HG03066 (cell line): ENCODE results near the gene EML6.

Experiments
- ATAC-seq: cut with Tn5 transposase; IDR thresholded peaks from one replicate; pipeline ENCODE4 v1.9.1; 2021; ENCODE audit warnings: low read depth; ENCODE audit not compliant: unreplicated experiment

The EML6 gene

GRCh38 chr2:54704688-54705605, 18.5 kb upstream of the EML6 start:
- ATAC-seq: no peak

GRCh38 chr2:54706622-54707021, 16.8 kb upstream of the EML6 start:
- ATAC-seq: no peak

GRCh38 chr2:54708584-54709335, 14.7 kb upstream of the EML6 start:
- ATAC-seq: no peak

DNA sequence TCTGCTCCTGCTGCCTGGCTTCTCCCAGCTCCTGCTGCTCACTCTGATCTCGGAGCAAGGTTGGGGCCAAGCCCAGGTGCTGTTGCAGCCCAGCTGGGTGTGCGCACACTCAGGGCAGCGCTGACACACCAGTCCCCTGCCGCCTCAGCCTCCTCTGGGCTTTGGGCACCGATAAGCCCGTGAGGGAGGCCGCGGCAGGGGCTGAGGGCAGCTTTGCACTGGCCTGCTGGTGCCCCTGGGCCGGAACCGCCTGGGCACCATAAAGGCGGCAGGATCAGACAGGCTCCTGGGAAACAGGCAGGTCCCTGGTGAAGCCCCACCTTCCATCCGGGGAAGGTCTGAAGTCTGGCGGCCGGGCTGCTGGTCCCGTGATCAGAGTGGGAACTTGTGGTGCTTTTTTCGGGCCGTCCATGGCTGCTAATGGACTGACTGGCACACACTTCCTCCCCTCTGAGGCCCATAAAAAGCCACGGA, 14.1 kb upstream of the EML6 start:
- ATAC-seq: no peak

- ATAC-seq: no peak
Observed at GRCh38 chr2:54710216-54710615, 13.2 kb upstream of the EML6 start.

DNA sequence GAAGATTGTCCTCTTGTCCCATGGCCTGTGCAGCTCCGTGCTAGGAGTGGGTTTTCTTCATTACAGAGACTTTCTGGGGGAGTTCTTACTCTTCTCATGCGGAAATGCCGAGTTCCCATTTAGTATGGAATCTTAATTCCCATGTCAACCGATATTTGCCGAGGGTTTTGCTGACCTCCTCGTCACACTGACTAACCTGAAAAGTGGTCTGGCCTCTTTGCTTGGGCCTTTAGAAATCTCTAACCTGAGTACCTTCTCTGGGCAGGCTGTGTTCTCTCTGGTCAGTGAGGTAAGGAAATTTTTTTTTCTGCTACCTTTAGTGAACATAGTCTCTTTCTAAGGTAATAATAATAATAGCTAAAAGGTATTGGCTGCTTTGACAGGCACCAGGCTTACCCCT, 10.9 kb upstream of the EML6 start:
- ATAC-seq: no peak

GRCh38 chr2:54714996-54715395, 8.5 kb upstream of the EML6 start:
- ATAC-seq: no peak

GRCh38 chr2:54716375-54716774, 7.1 kb upstream of the EML6 start:
- ATAC-seq: no peak

GRCh38 chr2:54720563-54720962, 2.9 kb upstream of the EML6 start:
- ATAC-seq: no peak

GRCh38 chr2:54722641-54723040, 821 bp upstream of the EML6 start:
- no peak for ATAC-seq

GRCh38 chr2:54723996-54724559, 616 bp downstream of the EML6 start:
- no peak for ATAC-seq

GRCh38 chr2:54724560-54725342, 1.3 kb downstream of the EML6 start:
- no peak for ATAC-seq

DNA sequence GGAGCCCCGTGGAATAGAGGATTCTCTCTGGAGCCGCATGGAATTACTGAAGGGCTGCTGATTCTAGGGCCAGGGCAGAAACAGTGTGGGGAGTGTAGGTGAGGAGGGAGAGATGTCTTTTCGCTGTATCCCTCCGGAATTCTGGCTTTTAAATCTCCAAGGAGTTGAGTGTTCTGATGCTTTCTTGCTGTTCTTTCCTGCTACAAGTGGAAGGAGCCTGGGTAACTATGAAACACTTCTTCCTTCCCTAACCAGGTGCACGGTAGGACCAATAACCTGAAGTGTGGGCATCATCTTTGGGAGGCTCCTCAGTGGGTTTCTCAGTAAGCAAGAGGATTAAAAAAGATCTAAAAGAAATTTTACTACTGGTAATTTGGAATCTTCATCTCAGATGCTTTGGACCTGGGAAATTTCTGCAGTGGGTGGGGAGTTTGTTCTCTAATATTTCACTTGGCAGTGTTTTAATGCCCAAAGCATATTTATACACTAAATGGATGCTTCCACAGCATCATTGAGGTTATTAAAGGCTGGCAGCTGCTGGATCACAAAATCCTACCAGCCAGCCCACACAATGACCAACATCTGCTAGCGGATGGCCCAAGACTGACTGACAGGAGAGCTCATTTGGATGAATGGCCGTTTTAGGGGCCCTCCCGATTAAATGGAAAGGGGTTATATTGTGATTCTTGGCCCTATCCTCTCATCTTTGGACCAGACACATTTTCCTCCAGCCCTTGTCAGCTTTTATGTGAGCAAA, 2.1 kb downstream of the EML6 start:
- ATAC-seq: no peak

- ATAC-seq: no peak
Observed at GRCh38 chr2:54726431-54726830, 3.0 kb downstream of the EML6 start.

DNA sequence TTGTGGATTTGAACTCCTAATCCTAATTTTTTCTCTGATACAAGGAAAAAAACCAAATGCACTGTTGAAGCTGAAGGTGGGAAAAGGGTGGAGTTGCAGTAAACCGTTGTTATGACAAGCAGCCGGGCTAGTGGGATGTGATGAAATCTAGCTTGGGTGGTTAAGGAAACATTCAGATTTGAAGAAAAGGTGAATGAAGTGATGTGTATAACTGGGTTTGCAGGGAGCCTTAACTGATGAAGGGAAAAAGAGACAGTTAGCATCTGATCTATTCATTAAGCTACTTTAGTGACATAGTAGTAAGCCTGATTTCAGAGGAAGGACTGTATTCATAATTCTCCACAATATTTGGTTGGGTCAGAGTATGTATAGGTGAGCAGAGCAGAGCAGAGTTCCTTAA, 3.5 kb downstream of the EML6 start:
- no peak for ATAC-seq

GRCh38 chr2:54728669-54729120, 5.2 kb downstream of the EML6 start:
- no peak for ATAC-seq

DNA sequence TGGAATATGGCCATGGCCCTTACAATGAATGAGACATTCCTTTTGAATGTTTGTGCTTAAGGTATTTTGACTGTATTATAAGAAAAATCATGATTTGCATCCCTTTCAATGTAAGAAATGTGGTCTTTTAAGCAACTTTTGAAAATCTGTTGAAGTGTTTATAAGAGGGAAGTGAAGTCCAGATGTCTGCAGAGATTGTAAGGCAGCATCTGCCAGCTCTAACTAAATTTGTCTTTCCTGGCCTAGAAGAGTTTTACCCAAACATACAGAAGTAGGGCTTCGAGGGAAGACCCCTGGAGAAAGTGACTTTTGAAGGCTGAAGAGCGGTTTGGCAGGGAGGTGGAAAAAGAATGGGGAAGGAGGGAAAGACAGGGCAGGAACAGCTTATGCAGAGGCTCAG, 12.2 kb downstream of the EML6 start:
- ATAC-seq: no peak

GRCh38 chr2:54738281-54738680, 14.8 kb downstream of the EML6 start:
- no peak for ATAC-seq

- ATAC-seq: no peak
Observed at GRCh38 chr2:54740333-54740732, 16.9 kb downstream of the EML6 start.

DNA sequence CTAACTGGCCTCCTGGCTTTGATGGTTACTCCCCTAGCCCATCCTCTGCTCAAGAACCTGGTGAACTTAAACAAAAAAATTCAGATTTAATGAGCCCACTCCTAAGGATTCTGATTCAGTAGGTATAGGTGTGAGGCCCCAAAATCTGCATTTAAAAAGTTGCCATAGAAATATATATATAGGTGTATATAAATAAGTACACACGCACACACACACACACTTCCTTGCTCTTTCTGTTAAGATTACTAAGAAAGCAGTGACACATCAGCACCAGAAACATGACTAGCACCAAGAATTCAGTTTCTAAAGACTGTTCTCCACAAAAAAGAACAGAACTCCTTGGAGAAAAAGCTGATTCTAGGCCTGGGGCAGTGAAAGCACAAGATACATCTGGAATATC, 17.8 kb downstream of the EML6 start:
- ATAC-seq: no peak
